ENCODE measurements around the gene KIF12.

Gene KIF12

GRCh38 chr9:114092336-114092735 is 6.8 kb downstream of the KIF12 start:
- Histone ChIP-seq H3K27me3 (ENCODE audit: control insufficient read depth, insufficient read depth, low read length, poor library complexity, severe bottlenecking) (peaks cover 8% of the 10 kb centered on the region), H3K4me1 (ENCODE audit: control insufficient read depth, insufficient read depth, low read length) (no peaks in the 10 kb centered on the region), H3K36me3 (ENCODE audit: control insufficient read depth, insufficient read depth, low read length) (no peaks in the 10 kb centered on the region), H3K9me3 (ENCODE audit: control insufficient read depth, low read length) (no peaks in the 10 kb centered on the region), H3K27ac (ENCODE audit: insufficient read depth, low read depth, low read length, poor library complexity, severe bottlenecking) (no peak overlapping the region), H3K4me3 (ENCODE audit: insufficient read depth, low read depth, low read length) (no peak overlapping the region)
- 94 to 97% methylated on average over 4 of the region's 4 CpGs for WGBS, 2 experiments

GRCh38 chr9:114091711-114092110 is 7.4 kb downstream of the KIF12 start:
- 90% methylated on average over 8 of the region's 8 CpGs for WGBS, 2 experiments

GRCh38 chr9:114090798-114091197 is 8.3 kb downstream of the KIF12 start:
- Histone ChIP-seq H3K27me3 (ENCODE audit: control insufficient read depth, insufficient read depth, low read length, poor library complexity, severe bottlenecking) (no peaks in the 10 kb centered on the region), H3K36me3 (ENCODE audit: control insufficient read depth, insufficient read depth, low read length) (no peaks in the 10 kb centered on the region), H3K9me3 (ENCODE audit: control insufficient read depth, low read length) (no peaks in the 10 kb centered on the region), H3K4me3 (ENCODE audit: insufficient read depth, low read depth, low read length) (no peak overlapping the region), H3K27ac (ENCODE audit: insufficient read depth, low read depth, low read length, poor library complexity, severe bottlenecking) (no peak overlapping the region), H3K4me1 (ENCODE audit: control insufficient read depth, insufficient read depth, low read length) (no peaks in the 10 kb centered on the region)
- WGBS, 2 experiments, result 93 to 95% methylated on average over 3 to 4 of the region's 4 CpGs

More at GRCh38 chr9:114091711-114092110, 7.4 kb downstream of the KIF12 start:
- no peaks in the 10 kb centered on the region for H3K4me1 ChIP-seq (ENCODE audit: control insufficient read depth, insufficient read depth, low read length)
- H3K27ac ChIP-seq (ENCODE audit: insufficient read depth, low read depth, low read length, poor library complexity, severe bottlenecking), result no peak overlapping the region
- H3K27me3 ChIP-seq (ENCODE audit: control insufficient read depth, insufficient read depth, low read length, poor library complexity, severe bottlenecking), result peaks cover 1% of the 10 kb centered on the region
- no peaks in the 10 kb centered on the region for H3K36me3 ChIP-seq (ENCODE audit: control insufficient read depth, insufficient read depth, low read length)
- no peaks in the 10 kb centered on the region for H3K9me3 ChIP-seq (ENCODE audit: control insufficient read depth, low read length)
- no peak overlapping the region for H3K4me3 ChIP-seq (ENCODE audit: insufficient read depth, low read depth, low read length)

GRCh38 chr9:114089206-114089840 is 9.8 kb downstream of the KIF12 start:
- no peaks in the 10 kb centered on the region for H3K36me3 ChIP-seq (ENCODE audit: control insufficient read depth, insufficient read depth, low read length)
- H3K27me3 ChIP-seq (ENCODE audit: control insufficient read depth, insufficient read depth, low read length, poor library complexity, severe bottlenecking), result no peaks in the 10 kb centered on the region
- WGBS, 2 experiments, result 92 to 95% methylated on average over 4 of the region's 4 CpGs

GRCh38 chr9:114088571-114089170 is 10.4 kb downstream of the KIF12 start:
- H3K9me3 ChIP-seq (ENCODE audit: control insufficient read depth, low read length), result no peaks in the 10 kb centered on the region
- H3K4me3 ChIP-seq (ENCODE audit: insufficient read depth, low read depth, low read length), result no peak overlapping the region
- H3K4me1 ChIP-seq (ENCODE audit: control insufficient read depth, insufficient read depth, low read length), result no peaks in the 10 kb centered on the region
- H3K27ac ChIP-seq (ENCODE audit: insufficient read depth, low read depth, low read length, poor library complexity, severe bottlenecking), result no peak overlapping the region
- WGBS, 2 experiments, result 95 to 96% methylated on average over 7 of the region's 7 CpGs
- H3K36me3 ChIP-seq (ENCODE audit: control insufficient read depth, insufficient read depth, low read length), result no peaks in the 10 kb centered on the region
- H3K27me3 ChIP-seq (ENCODE audit: control insufficient read depth, insufficient read depth, low read length, poor library complexity, severe bottlenecking), result no peaks in the 10 kb centered on the region

More at GRCh38 chr9:114089206-114089840, 9.8 kb downstream of the KIF12 start:
- no peaks in the 10 kb centered on the region for H3K4me1 ChIP-seq (ENCODE audit: control insufficient read depth, insufficient read depth, low read length)
- no peak overlapping the region for H3K27ac ChIP-seq (ENCODE audit: insufficient read depth, low read depth, low read length, poor library complexity, severe bottlenecking)
- no peaks in the 10 kb centered on the region for H3K9me3 ChIP-seq (ENCODE audit: control insufficient read depth, low read length)
- no peak overlapping the region for H3K4me3 ChIP-seq (ENCODE audit: insufficient read depth, low read depth, low read length)

GRCh38 chr9:114087721-114088120 is 11.4 kb downstream of the KIF12 start:
- Histone ChIP-seq H3K27ac (ENCODE audit: insufficient read depth, low read depth, low read length, poor library complexity, severe bottlenecking) (no peak overlapping the region), H3K9me3 (ENCODE audit: control insufficient read depth, low read length) (no peaks in the 10 kb centered on the region), H3K4me1 (ENCODE audit: control insufficient read depth, insufficient read depth, low read length) (no peaks in the 10 kb centered on the region), H3K4me3 (ENCODE audit: insufficient read depth, low read depth, low read length) (no peak overlapping the region), H3K36me3 (ENCODE audit: control insufficient read depth, insufficient read depth, low read length) (no peaks in the 10 kb centered on the region), H3K27me3 (ENCODE audit: control insufficient read depth, insufficient read depth, low read length, poor library complexity, severe bottlenecking) (no peaks in the 10 kb centered on the region)
- 89 to 90% methylated on average over 7 of the region's 7 CpGs for WGBS, 2 experiments

- Histone ChIP-seq H3K9me3 (ENCODE audit: control insufficient read depth, low read length) (no peaks in the 10 kb centered on the region), H3K27ac (ENCODE audit: insufficient read depth, low read depth, low read length, poor library complexity, severe bottlenecking) (no peak overlapping the region), H3K36me3 (ENCODE audit: control insufficient read depth, insufficient read depth, low read length) (no peaks in the 10 kb centered on the region), H3K4me3 (ENCODE audit: insufficient read depth, low read depth, low read length) (no peak overlapping the region), H3K27me3 (ENCODE audit: control insufficient read depth, insufficient read depth, low read length, poor library complexity, severe bottlenecking) (no peaks in the 10 kb centered on the region), H3K4me1 (ENCODE audit: control insufficient read depth, insufficient read depth, low read length) (no peaks in the 10 kb centered on the region)
- WGBS, 2 experiments, result 94 to 95% methylated on average over 4 of the region's 4 CpGs
Observed at GRCh38 chr9:114086607-114087006, 12.5 kb downstream of the KIF12 start.

- no peak overlapping the region for H3K4me3 ChIP-seq (ENCODE audit: insufficient read depth, low read depth, low read length)
- H3K27me3 ChIP-seq (ENCODE audit: control insufficient read depth, insufficient read depth, low read length, poor library complexity, severe bottlenecking), result no peaks in the 10 kb centered on the region
- H3K4me1 ChIP-seq (ENCODE audit: control insufficient read depth, insufficient read depth, low read length), result no peaks in the 10 kb centered on the region
- no peaks in the 10 kb centered on the region for H3K36me3 ChIP-seq (ENCODE audit: control insufficient read depth, insufficient read depth, low read length)
- H3K9me3 ChIP-seq (ENCODE audit: control insufficient read depth, low read length), result no peaks in the 10 kb centered on the region
- 94 to 96% methylated on average over 6 of the region's 6 CpGs for WGBS, 2 experiments
- no peak overlapping the region for H3K27ac ChIP-seq (ENCODE audit: insufficient read depth, low read depth, low read length, poor library complexity, severe bottlenecking)
Observed at GRCh38 chr9:114086009-114086408, 13.1 kb downstream of the KIF12 start.

GRCh38 chr9:114085387-114085789 is 13.7 kb downstream of the KIF12 start:
- Histone ChIP-seq H3K4me1 (ENCODE audit: control insufficient read depth, insufficient read depth, low read length) (no peaks in the 10 kb centered on the region), H3K27me3 (ENCODE audit: control insufficient read depth, insufficient read depth, low read length, poor library complexity, severe bottlenecking) (no peaks in the 10 kb centered on the region), H3K27ac (ENCODE audit: insufficient read depth, low read depth, low read length, poor library complexity, severe bottlenecking) (no peak overlapping the region), H3K4me3 (ENCODE audit: insufficient read depth, low read depth, low read length) (no peak overlapping the region), H3K9me3 (ENCODE audit: control insufficient read depth, low read length) (no peaks in the 10 kb centered on the region), H3K36me3 (ENCODE audit: control insufficient read depth, insufficient read depth, low read length) (no peaks in the 10 kb centered on the region)
- 91 to 92% methylated on average over 9 of the region's 9 CpGs for WGBS, 2 experiments

- H3K36me3 ChIP-seq (ENCODE audit: control insufficient read depth, insufficient read depth, low read length), result no peaks in the 10 kb centered on the region
- H3K27me3 ChIP-seq (ENCODE audit: control insufficient read depth, insufficient read depth, low read length, poor library complexity, severe bottlenecking), result no peaks in the 10 kb centered on the region
- H3K27ac ChIP-seq (ENCODE audit: insufficient read depth, low read depth, low read length, poor library complexity, severe bottlenecking), result no peak overlapping the region
- H3K9me3 ChIP-seq (ENCODE audit: control insufficient read depth, low read length), result no peaks in the 10 kb centered on the region
- 90 to 91% methylated on average over 11 of the region's 11 CpGs for WGBS, 2 experiments
- H3K4me3 ChIP-seq (ENCODE audit: insufficient read depth, low read depth, low read length), result no peak overlapping the region
- H3K4me1 ChIP-seq (ENCODE audit: control insufficient read depth, insufficient read depth, low read length), result no peaks in the 10 kb centered on the region
Observed at GRCh38 chr9:114084282-114085073, 14.6 kb downstream of the KIF12 start.
